OCI-LY3 (cell line): ENCODE results near the gene TNS4.

ENCODE experiments used
- H2AFZ ChIP-seq: fragments of 200-600, 300-600 bp; shearing (Covaris generic); 2 replicates; pipeline ENCODE4 v1.6.0; 2014; ENCODE audit warnings: antibody characterized with exemption, low read depth, low read length
- H3K27ac ChIP-seq: fragments of 200-600, 300-600 bp; sonication (generic); 2 replicates; pipeline ENCODE4 v1.5.1; 2014; ENCODE audit warnings: mild to moderate bottlenecking, low read length, moderate library complexity, mixed read lengths
- H3K27me3 ChIP-seq: fragments of 200-600, 300-600 bp; sonication (generic); 2 replicates; pipeline ENCODE4 v1.6.1; 2014; ENCODE audit warnings: low read depth, low read length, mixed read lengths
- H3K36me3 ChIP-seq: fragments of 200-600, 300-600 bp; sonication (generic); replicated peaks from 2 replicates; pipeline ENCODE3; 2014; ENCODE audit warnings: low read depth, low read length, mixed read lengths
- H3K4me1 ChIP-seq: fragments of 300-600, 200-600 bp; sonication (generic); 2 replicates; pipeline ENCODE4 v1.6.1; 2014; ENCODE audit warnings: low read length, mixed read lengths
- H3K4me2 ChIP-seq: fragments of 200-600, 300-600 bp; sonication (generic); 2 replicates; pipeline ENCODE4 v1.6.1; 2014; ENCODE audit warnings: low read length, mixed read lengths
- H3K4me3 ChIP-seq: fragments of 300-600, 200-600 bp; sonication (generic); 2 replicates; pipeline ENCODE4 v1.5.1; 2014; ENCODE audit warnings: antibody characterized with exemption, mild to moderate bottlenecking, low read length, moderate library complexity
- H3K79me2 ChIP-seq: fragments of 300-600, 200-600 bp; shearing (Covaris generic); 2 replicates; pipeline ENCODE4 v1.6.1; 2014; ENCODE audit warnings: mild to moderate bottlenecking, low read length, mixed read lengths
- H3K9ac ChIP-seq: fragments of 300-600, 200-600 bp; shearing (Covaris generic); 2 replicates; pipeline ENCODE4 v1.6.0; 2014; ENCODE audit warnings: mild to moderate bottlenecking, low read length, moderate library complexity
- H3K9me3 ChIP-seq: fragments of 200-600, 300-600 bp; shearing (Covaris generic); 2 replicates; pipeline ENCODE4 v1.6.1; 2014; ENCODE audit warnings: low read length, mixed read lengths; ENCODE audit not compliant: insufficient read depth
- H4K20me1 ChIP-seq: fragments of 200-600, 300-600 bp; sonication (generic); 2 replicates; pipeline ENCODE4 v1.6.1; 2016; ENCODE audit warnings: low read length, mixed read lengths; ENCODE audit not compliant: insufficient read depth
- EZH2phosphoT487 ChIP-seq: fragments of 200-600 bp; shearing (Covaris generic); IDR thresholded peaks from 2 replicates; pipeline ENCODE4 v1.6.1; 2018; ENCODE audit warnings: antibody characterized with exemption, mixed run types, low read depth
- TF ChIP-seq, protein P1 (sequence below): fragments of 200-600, 300-600 bp; sonication (generic); IDR thresholded peaks from 2 replicates; pipeline ENCODE4 v1.5.1; 2014; ENCODE audit warnings: antibody characterized with exemption, low read length, low read depth

The TNS4 gene

DNA sequence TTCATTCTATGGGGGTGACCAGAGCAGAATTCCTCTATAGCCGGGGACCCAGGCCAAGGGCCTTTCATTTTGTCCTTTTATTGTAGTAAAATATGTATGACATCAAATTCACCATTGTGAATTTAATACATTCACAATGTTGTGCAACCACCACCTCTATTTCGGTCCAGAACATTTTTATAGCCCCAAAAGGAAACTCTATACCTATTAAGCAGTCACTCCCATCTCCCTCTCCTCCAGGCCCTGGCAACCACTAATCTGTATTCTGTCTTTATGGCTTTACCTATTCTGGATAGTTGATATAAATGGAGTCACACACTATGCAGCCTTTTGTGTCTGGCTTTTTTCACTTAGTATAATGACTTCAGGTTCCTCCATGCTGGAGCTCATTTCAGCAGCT, 9.7 kb upstream of the TNS4 start:
- Histone ChIP-seq H4K20me1 (no peaks in the 10 kb centered on the region), H3K27ac (no peak overlapping the region), H3K9me3 (no peaks in the 10 kb centered on the region), H3K36me3 (no peaks in the 10 kb centered on the region), H3K9ac (no peak overlapping the region), H3K4me3 (no peak overlapping the region), H3K4me1 (no peaks in the 10 kb centered on the region), H3K4me2 (no peak overlapping the region), H3K79me2 (no peaks in the 10 kb centered on the region), H2AFZ (no peak overlapping the region), H3K27me3 (peaks cover 2% of the 10 kb centered on the region; the same call in 1 of the 2 replicates)
- no peak for TF ChIP-seq EZH2phosphoT487
- TF ChIP-seq, protein P1, sequence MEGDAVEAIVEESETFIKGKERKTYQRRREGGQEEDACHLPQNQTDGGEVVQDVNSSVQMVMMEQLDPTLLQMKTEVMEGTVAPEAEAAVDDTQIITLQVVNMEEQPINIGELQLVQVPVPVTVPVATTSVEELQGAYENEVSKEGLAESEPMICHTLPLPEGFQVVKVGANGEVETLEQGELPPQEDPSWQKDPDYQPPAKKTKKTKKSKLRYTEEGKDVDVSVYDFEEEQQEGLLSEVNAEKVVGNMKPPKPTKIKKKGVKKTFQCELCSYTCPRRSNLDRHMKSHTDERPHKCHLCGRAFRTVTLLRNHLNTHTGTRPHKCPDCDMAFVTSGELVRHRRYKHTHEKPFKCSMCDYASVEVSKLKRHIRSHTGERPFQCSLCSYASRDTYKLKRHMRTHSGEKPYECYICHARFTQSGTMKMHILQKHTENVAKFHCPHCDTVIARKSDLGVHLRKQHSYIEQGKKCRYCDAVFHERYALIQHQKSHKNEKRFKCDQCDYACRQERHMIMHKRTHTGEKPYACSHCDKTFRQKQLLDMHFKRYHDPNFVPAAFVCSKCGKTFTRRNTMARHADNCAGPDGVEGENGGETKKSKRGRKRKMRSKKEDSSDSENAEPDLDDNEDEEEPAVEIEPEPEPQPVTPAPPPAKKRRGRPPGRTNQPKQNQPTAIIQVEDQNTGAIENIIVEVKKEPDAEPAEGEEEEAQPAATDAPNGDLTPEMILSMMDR, result no peak

- no peaks in the 10 kb centered on the region for H4K20me1 ChIP-seq
- H3K4me3 ChIP-seq, result no peak overlapping the region
- no peaks in the 10 kb centered on the region for H3K4me1 ChIP-seq
- H2AFZ ChIP-seq, result no peak overlapping the region
- no peaks in the 10 kb centered on the region for H3K79me2 ChIP-seq
- no peak overlapping the region for H3K9ac ChIP-seq
- no peaks in the 10 kb centered on the region for H3K36me3 ChIP-seq
- H3K9me3 ChIP-seq, result no peaks in the 10 kb centered on the region
- H3K27ac ChIP-seq, result no peak overlapping the region
- H3K27me3 ChIP-seq, result peaks cover 2% of the 10 kb centered on the region; the same call in 1 of the 2 replicates
- TF ChIP-seq, protein P1, result no peak
- TF ChIP-seq EZH2phosphoT487, result no peak
- no peak overlapping the region for H3K4me2 ChIP-seq
These were observed 8.9 kb upstream of the TNS4 start for GRCh38 chr17:40510328-40510648.

GRCh38 chr17:40509626-40510327, 8.4 kb upstream of the TNS4 start:
- no peak overlapping the region for H2AFZ ChIP-seq
- no peak overlapping the region for H3K4me2 ChIP-seq
- H4K20me1 ChIP-seq, result no peaks in the 10 kb centered on the region
- no peak overlapping the region for H3K9ac ChIP-seq
- no peak overlapping the region for H3K27ac ChIP-seq
- H3K4me1 ChIP-seq, result no peaks in the 10 kb centered on the region
- no peak for TF ChIP-seq EZH2phosphoT487
- TF ChIP-seq, protein P1, result no peak
- no peaks in the 10 kb centered on the region for H3K9me3 ChIP-seq
- no peak overlapping the region for H3K4me3 ChIP-seq
- no peaks in the 10 kb centered on the region for H3K79me2 ChIP-seq
- peaks cover 2% of the 10 kb centered on the region; the same call in 1 of the 2 replicates for H3K27me3 ChIP-seq
- H3K36me3 ChIP-seq, result no peaks in the 10 kb centered on the region

DNA sequence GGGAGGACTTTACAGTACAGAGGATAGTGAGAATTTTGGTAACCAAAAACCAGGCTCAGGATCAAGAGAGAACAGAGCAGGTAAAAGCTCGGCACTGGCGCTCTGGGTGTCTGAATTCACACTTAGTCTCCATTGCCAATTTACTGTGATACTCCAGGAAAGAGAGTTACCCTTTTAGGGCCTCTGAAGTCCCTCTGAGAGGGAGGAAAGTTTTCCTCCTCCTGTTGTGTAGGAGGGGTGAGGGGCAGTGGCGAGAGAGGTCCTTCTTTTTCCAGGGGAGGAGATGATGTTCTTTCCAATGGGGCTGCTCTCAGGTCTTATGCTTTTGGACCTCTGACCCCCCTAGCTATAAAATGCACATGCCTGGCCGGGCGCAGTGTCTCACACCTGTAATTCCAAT, 5.4 kb upstream of the TNS4 start:
- no peaks in the 10 kb centered on the region for H3K36me3 ChIP-seq
- no peaks in the 10 kb centered on the region for H3K4me1 ChIP-seq
- no peaks in the 10 kb centered on the region for H3K9me3 ChIP-seq
- no peak overlapping the region for H3K4me2 ChIP-seq
- no peaks in the 10 kb centered on the region for H4K20me1 ChIP-seq
- H3K4me3 ChIP-seq, result no peak overlapping the region
- H3K27ac ChIP-seq, result no peak overlapping the region
- H3K9ac ChIP-seq, result no peak overlapping the region
- no peaks in the 10 kb centered on the region for H3K79me2 ChIP-seq
- H3K27me3 ChIP-seq, result no peaks in the 10 kb centered on the region
- H2AFZ ChIP-seq, result no peak overlapping the region
- no peak for TF ChIP-seq EZH2phosphoT487
- TF ChIP-seq, protein P1, result no peak
